Amygdala (tissue), 56 donors: ENCODE data around the gene RHOJ.
"Not testable (repeated sequence)": the region's sequence is repeated elsewhere in the genome, so short reads cannot be mapped to it uniquely, and the experiment has no call there.

Experiments used
- DNase-seq, 56 donors: peaks; one replicate each; lab custom pipeline; 2025; lab: John Stamatoyannopoulos, UW

The RHOJ gene

GRCh38 chr14:63290741-63291430 lies 86.6 kb downstream of the RHOJ start:
- DNase-seq: no peak

GRCh38 chr14:63292805-63293204 lies 88.6 kb downstream of the RHOJ start:
- no peak for DNase-seq

GRCh38 chr14:63295231-63295685 lies 91.0 kb downstream of the RHOJ start:
- no peak for DNase-seq

- DNase-seq: no peak
Observed at GRCh38 chr14:63296060-63296563, 91.9 kb downstream of the RHOJ start.

- no peak for DNase-seq
Observed at GRCh38 chr14:63297372-63298063, 93.3 kb downstream of the RHOJ start.

GRCh38 chr14:63299351-63300110 lies 95.3 kb downstream of the RHOJ start:
- no peak for DNase-seq

- DNase-seq: no peak
Observed at GRCh38 chr14:63300854-63301253, 96.6 kb downstream of the RHOJ start.

- DNase-seq: no peak
Observed at GRCh38 chr14:63301891-63302534, 97.8 kb downstream of the RHOJ start.

- not testable (repeated sequence) for DNase-seq
Observed at GRCh38 chr14:63304429-63304828, 100.2 kb downstream of the RHOJ start.

GRCh38 chr14:63308723-63309317 lies 104.6 kb downstream of the RHOJ start:
- DNase-seq: no peak

- DNase-seq: no peak
Observed at GRCh38 chr14:63318835-63319234, 114.6 kb downstream of the RHOJ start, which contains the start of gene GPHB5. Gene GPHB5, minus strand, starts transcription at chr14:63318935. Its CDS starts 1,086 bp downstream, at chr14:63317849.

- no peak for DNase-seq
Observed at GRCh38 chr14:63322472-63322871, 118.2 kb downstream of the RHOJ start.

GRCh38 chr14:63322897-63323573 lies 118.8 kb downstream of the RHOJ start:
- DNase-seq: no peak

GRCh38 chr14:63326840-63327239 lies 122.6 kb downstream of the RHOJ start:
- DNase-seq: no peak

- no peak for DNase-seq
Observed at GRCh38 chr14:63328787-63329737, 124.8 kb downstream of the RHOJ start.

- no peak for DNase-seq
Observed at GRCh38 chr14:63342371-63342770, 138.1 kb downstream of the RHOJ start.
